HG02763 (cell line): ENCODE data around the gene PTPN6.

Experiments used
- ATAC-seq: cut with Tn5 transposase; IDR thresholded peaks from one replicate; pipeline ENCODE4 v1.9.1; 2021; ENCODE audit warnings: mild to moderate bottlenecking, moderate library complexity; ENCODE audit not compliant: unreplicated experiment

The PTPN6 gene

GRCh38 chr12:6938353-6939190 lies 12.6 kb upstream of the PTPN6 start:
- no peak for ATAC-seq

DNA sequence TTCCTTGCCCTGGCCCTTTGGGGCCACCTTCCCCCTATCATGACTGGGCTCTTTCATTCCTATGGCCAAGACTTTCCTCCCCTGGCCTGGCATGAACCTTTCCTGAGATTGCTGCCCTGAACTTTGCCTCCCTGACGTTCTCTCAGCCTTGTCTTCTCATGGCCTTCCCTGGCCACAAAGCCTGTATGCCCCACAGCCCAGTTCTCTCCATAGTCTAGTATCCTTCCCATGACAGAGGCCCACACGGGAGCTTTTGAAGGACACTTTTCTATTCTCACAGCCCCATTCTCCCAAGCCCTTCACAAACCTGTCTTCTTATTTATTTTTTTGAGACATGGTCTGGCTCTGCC lies 12.0 kb upstream of the PTPN6 start:
- no peak for ATAC-seq

DNA sequence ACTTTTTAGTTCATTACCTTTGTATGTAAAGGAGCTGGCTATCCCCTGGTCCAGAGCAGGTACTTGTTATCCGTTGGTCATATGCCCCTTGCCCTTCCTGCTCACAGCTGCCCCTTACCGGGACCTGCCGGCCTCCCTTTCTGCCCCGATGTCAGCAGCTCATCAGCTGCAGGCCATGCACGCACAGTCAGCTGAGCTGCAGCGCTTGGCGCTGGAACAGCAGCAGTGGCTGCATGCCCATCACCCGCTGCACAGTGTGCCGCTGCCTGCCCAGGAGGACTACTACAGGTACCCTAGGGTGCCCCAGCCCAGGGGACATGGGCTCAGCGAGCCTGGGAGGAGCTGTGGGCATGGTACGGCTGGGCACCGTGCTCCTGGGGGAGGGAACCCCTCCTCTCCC lies 9.9 kb upstream of the PTPN6 start:
- no peak for ATAC-seq

DNA sequence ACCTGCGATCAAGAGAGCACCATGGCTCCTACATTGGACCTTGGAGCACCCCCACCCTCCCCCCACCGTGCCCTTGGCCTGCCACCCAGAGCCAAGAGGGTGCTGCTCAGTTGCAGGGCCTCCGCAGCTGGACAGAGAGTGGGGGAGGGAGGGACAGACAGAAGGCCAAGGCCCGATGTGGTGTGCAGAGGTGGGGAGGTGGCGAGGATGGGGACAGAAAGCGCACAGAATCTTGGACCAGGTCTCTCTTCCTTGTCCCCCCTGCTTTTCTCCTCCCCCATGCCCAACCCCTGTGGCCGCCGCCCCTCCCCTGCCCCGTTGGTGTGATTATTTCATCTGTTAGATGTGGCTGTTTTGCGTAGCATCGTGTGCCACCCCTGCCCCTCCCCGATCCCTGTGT lies 9.4 kb upstream of the PTPN6 start:
- ATAC-seq: no peak

GRCh38 chr12:6942331-6942665 lies 8.9 kb upstream of the PTPN6 start:
- no peak for ATAC-seq

DNA sequence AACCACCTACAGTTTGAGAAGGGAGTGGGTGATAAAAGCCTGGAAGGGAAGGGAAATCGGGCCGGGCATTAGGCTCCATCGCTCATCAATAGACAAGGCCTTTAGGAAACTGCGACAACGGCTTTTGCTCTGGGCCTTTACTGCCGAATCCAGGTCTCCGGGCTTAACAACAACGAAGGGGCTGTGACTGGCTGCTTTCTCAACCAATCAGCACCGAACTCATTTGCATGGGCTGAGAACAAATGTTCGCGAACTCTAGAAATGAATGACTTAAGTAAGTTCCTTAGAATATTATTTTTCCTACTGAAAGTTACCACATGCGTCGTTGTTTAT lies 7.8 kb upstream of the PTPN6 start:
- peak; percentile 26 for ATAC-seq

GRCh38 chr12:6943722-6944380 lies 7.3 kb upstream of the PTPN6 start, which contains the start of the genes C12orf57 and RNU7-1:
TSS of gene C12orf57 (plus strand) at chr12:6944022. CDS start at chr12:6944122, 100 bp downstream.
TSS of gene RNU7-1 (plus strand) at chr12:6943816.
- peak; percentile 27 for ATAC-seq

- ATAC-seq: peak; percentile 43
Observed at GRCh38 chr12:6944381-6945186, 6.6 kb upstream of the PTPN6 start.

GRCh38 chr12:6945613-6946012 lies 5.5 kb upstream of the PTPN6 start:
- no peak for ATAC-seq

DNA sequence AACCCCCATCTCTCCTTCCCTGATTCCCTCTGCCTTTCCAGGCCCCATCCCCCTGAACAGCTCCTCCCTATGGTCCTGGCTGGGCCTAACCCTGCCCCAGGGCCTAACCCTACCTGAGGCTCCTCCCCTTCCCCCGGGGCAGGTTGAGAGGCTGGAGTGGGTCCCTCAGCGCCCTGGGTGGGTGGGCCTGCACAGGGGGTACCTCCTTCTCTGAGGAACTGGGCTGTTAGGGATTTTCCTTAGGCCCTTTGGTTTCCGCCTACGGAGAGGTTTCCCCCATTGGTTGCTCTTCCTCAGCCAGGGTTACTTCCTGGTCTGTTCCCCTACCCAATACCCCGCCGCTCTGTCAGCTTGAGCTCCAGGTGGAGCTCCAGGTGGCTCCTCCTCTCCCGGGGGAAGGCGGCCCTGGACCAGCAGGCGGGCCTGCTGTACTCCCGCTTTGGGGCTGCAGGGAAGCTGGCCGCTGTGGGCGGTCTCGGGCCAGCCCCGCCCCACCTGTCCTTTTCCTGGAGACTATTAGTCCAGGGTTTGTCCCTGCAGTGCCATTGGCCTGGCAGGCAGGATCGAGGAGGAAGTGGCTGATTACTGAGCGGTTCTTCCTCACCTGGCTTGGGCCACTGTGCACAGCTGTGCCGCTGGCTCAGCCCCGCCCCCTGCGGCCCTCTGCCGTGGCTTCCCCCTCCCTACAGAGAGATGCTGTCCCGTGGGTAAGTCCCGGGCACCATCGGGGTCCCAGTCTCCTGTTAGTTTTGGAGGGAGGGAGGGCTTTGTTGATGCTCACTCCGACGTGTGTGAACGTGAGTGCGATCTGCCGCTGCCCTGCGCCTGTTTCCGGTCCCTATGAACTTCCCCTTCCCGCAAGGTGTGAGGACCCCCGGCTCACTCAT lies 4.9 kb upstream of the PTPN6 start:
- peak; percentile 22 for ATAC-seq

DNA sequence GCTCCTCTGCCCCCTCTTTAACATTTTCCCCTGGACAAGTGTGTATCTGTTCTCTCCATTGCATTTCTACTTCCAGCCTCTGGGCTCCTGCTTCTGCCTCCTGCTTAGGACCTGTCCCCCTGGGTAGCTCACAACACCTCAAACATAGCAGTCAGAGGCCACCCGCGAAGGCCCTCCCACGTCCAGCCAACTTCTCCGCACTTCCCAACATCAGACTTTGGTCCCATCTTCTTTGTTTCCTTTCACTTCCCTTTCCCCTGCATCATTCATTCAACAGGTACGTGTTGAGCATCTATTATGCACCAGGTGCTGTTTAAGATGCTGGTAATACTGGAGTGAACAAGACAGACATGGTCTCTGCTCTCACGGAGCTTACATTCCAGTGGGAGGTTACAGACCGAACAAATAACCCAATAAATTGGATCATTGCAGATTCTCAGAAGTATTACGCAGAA lies 4.2 kb upstream of the PTPN6 start:
- no peak for ATAC-seq

- ATAC-seq: no peak
Observed at GRCh38 chr12:6947615-6948014, 3.5 kb upstream of the PTPN6 start.

DNA sequence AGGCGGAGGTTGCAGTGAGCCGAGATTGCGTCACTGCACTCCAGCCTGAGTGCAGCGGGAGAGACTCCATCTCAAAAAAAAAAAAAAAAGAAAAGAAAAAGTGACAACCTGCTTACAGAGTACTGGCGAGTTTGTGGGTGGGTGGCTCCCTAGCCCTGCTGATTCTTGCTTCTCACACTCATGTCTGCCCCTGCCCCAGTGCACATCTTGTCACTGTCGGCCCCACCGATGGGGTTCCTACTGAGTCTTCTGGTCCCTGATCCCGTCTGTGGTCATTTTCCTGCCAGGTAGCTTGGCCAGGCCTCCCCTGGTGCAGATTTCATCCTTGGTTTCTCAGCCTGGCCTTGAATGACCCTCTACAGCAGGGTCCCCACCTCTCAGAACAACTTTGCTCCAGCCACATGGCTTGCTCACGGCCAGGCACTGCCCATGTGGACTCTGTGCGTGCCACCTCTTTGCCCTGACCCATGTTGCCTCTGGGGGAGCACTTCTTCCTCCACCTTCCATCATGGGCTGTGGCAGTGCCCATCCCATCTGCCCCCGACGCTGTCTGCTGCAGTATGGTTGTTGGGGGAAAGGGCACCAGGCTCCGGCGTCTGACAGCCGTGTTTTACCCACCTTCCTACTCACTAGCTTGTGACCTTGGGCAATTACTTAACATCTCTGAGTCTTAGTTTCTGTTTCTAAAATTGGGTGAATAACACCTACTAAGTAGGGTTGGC lies 2.1 kb upstream of the PTPN6 start:
- no peak for ATAC-seq

DNA sequence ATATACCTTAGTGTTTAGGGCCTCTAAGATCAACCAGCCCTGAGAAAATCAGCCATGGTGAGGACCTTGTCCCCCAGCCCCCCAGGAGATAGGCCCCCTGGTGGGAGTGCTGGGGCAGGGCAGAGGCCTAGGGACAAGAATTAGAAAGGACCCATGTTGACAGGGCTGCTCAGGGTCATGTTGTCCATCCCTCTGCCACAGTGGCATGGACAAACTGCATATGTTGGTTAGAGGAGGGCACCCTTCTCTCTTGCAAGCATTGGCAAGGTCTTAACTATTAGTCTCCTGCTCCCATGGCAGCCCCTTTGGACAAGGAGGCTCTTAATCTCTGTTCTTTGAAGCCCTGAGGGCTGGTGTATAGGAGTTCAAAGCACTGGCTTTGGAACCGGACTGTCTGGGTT lies 755 bp upstream of the PTPN6 start:
- ATAC-seq: no peak

DNA sequence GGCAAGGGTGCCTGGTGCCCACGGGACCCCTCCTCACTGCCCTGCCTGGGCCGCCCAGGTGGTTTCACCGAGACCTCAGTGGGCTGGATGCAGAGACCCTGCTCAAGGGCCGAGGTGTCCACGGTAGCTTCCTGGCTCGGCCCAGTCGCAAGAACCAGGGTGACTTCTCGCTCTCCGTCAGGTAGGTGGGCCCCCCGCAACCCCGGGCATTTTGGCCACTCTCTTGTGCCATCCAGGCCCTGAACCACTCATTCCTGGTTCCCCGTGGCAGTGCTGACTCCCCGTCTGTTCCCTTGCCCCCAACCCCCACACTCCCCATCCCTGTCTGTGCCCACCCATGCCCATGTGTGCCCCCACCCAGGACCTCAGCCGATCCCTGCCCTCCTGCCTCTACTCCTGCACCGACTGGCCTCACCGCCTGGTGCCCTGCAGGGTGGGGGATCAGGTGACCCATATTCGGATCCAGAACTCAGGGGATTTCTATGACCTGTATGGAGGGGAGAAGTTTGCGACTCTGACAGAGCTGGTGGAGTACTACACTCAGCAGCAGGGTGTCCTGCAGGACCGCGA lies 480 bp downstream of the PTPN6 start:
- ATAC-seq: no peak

DNA sequence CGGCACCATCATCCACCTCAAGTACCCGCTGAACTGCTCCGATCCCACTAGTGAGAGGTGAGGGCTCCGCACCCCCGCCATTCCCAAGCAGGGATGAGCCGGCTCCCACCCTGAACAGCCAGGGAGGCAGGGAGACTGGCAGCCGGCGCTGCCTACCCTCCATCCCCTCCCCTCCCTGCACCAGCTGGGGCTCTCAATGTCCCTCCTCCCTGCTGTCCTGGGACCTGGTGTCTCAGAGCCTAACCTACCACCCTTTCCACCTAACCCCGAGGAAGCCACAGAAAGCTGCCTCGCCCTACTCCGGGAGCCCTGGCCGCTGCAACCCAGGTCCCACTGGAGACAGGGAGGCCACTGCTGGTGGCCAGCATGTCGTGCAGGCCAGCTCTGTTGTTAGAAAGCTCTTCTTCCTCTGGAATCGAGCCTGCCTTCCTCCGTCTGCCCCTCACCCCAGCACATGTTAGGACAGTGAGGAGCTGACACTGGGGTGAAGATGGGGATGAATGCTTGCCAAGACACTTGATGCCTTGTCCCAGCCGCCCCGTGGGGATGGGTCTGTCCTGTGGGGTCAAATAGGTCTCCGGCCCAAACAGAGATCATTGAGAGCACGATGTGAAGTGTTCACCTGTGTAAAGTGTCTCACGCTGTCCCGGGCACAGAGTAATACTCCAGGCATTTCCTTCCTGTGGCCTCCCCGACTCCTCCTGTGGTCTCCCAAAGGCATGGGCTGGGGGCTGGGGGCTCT lies 1.1 kb downstream of the PTPN6 start:
- no peak for ATAC-seq

- ATAC-seq: no peak
Observed at GRCh38 chr12:6952863-6953441, 1.8 kb downstream of the PTPN6 start.

GRCh38 chr12:6953442-6954315 lies 2.5 kb downstream of the PTPN6 start:
- peak; percentile 47 for ATAC-seq
